HUES6 (cell line): ENCODE measurements around the gene CUX1.

Experiments used
- H3K27ac ChIP-seq: 2 replicates; pipeline ENCODE4 v1.7.0; 2013; ENCODE audit warnings: low read depth, mild to moderate bottlenecking, low read length, inconsistent platforms
- H3K27me3 ChIP-seq: 2 replicates; pipeline ENCODE4 v1.6.1; 2013; ENCODE audit warnings: low read length; ENCODE audit not compliant: control insufficient read depth, insufficient read depth
- H3K36me3 ChIP-seq: 2 replicates; pipeline ENCODE4 v1.6.1; 2013; ENCODE audit warnings: low read length; ENCODE audit not compliant: control insufficient read depth, insufficient read depth
- H3K4me1 ChIP-seq: 2 replicates; pipeline ENCODE4 v1.6.1; 2013; ENCODE audit warnings: low read length; ENCODE audit not compliant: control insufficient read depth, insufficient read depth
- H3K4me3 ChIP-seq: 2 replicates; pipeline ENCODE4 v1.5.1; 2013; ENCODE audit warnings: low read depth, low read length
- H3K9ac ChIP-seq: one replicate; pipeline ENCODE4 v1.6.1; 2013; ENCODE audit warnings: mild to moderate bottlenecking, low read length
- H3K9me3 ChIP-seq: 2 replicates; pipeline ENCODE4 v1.6.1; 2013; ENCODE audit warnings: low read depth, low read length; ENCODE audit not compliant: control insufficient read depth, insufficient read depth

The CUX1 gene

DNA sequence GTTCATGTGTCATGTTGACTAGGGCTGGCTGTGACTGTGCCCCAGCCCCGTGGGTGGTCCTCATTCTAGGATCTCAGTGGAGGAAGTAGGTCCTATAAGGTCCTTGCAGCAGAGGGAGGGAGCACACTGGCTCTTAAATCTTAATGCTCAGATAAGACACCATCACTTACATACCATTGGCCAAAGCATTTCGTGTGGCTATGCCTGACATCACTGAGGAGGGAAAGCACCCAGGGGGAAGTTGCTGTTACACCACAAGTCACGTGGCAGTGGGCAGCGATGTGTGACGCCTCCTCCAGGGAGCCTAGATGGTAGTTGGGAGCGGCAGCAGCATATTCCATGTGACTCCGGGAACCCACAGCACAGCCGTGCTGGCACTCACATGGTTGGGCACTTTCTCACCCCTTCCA, 244.6 kb downstream of the CUX1 start:
- H3K9ac ChIP-seq: no peak overlapping the region
- H3K27ac ChIP-seq: no peak overlapping the region
- no peak overlapping the region for H3K4me3 ChIP-seq
- no peaks in the 10 kb centered on the region for H3K27me3 ChIP-seq
- H3K36me3 ChIP-seq: no peaks in the 10 kb centered on the region
- no peaks in the 10 kb centered on the region for H3K9me3 ChIP-seq
- peaks cover 26% of the 10 kb centered on the region for H3K4me1 ChIP-seq

DNA sequence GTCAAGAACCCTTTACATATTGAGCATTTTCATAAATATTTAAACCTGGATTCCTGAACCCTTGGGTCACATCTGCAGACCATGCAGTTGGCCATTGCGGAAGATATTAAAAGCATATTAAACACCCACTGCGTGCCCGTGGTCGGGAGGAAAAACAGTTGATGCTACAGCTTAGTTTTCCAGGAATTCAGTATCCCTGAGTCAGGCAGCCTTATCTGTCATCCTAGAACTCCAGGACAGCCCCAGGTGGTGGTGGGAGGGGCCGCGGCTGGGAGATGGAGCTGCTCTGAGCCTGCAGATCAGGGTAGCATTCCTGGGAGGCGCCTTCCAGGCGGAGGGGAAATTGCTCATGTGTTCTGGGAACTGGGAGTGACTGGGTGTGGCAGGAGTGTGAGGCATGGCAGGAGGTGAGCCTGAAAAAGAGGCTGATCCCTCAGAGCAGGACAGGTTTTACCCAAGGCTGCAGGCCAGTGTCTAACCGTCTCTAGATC, 246.3 kb downstream of the CUX1 start:
- Histone ChIP-seq H3K4me3 (peak overlapping the region; percentile 3; the same call in 1 of the 2 replicates), H3K36me3 (no peaks in the 10 kb centered on the region), H3K9ac (peak overlapping the region; percentile 65), H3K9me3 (no peaks in the 10 kb centered on the region), H3K27ac (peak overlapping the region; percentile 13; the same call in 1 of the 2 replicates), H3K4me1 (peaks cover 26% of the 10 kb centered on the region), H3K27me3 (no peaks in the 10 kb centered on the region)

DNA sequence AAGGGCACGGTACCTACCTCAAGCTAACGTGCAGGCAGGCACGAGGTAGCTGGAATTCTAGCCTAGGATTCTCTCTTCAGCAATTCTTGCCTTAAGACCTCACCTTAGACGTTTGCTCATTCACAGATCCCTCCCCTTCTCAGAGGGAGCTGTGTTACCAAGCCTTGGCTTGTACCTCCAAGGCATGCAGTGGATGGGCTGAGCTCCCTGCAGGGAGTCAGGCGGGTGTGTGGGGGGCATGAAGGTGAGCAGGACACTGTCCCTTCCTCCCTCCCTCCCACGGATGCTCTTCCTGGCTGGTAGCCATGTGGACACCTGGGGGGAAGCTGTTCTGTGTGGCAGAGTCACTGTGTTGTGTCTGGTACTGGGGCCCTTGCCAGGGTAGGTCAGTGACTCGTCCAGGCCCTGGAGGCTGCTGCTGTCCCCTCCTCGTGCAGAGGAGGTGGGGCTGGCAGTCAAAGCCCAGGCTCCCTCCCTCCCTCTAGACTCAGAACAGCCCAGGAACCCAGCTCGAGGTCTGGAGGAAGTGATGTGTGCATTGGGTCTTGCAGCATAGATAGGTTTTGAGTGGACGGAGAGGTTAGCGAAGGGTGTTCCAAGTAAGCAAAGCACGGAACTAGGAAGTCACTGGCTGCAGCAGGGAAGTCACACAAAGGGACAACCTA, 247.1 kb downstream of the CUX1 start:
- no peaks in the 10 kb centered on the region for H3K9me3 ChIP-seq
- peaks cover 26% of the 10 kb centered on the region for H3K4me1 ChIP-seq
- peak overlapping the region; percentile 3; the same call in 1 of the 2 replicates for H3K4me3 ChIP-seq
- no peaks in the 10 kb centered on the region for H3K36me3 ChIP-seq
- H3K9ac ChIP-seq: peak overlapping the region; percentile 65
- no peaks in the 10 kb centered on the region for H3K27me3 ChIP-seq
- H3K27ac ChIP-seq: peak overlapping the region; percentile 13; the same call in 1 of the 2 replicates

- Histone ChIP-seq H3K36me3 (peaks cover 4% of the 10 kb centered on the region; the same call in 1 of the 2 replicates), H3K9me3 (no peaks in the 10 kb centered on the region), H3K9ac (no peak overlapping the region), H3K4me3 (no peak overlapping the region), H3K27me3 (no peaks in the 10 kb centered on the region), H3K4me1 (peaks cover 34% of the 10 kb centered on the region), H3K27ac (no peak overlapping the region)
These were observed 247.8 kb downstream of the CUX1 start for GRCh38 chr7:102065226-102065625.

DNA sequence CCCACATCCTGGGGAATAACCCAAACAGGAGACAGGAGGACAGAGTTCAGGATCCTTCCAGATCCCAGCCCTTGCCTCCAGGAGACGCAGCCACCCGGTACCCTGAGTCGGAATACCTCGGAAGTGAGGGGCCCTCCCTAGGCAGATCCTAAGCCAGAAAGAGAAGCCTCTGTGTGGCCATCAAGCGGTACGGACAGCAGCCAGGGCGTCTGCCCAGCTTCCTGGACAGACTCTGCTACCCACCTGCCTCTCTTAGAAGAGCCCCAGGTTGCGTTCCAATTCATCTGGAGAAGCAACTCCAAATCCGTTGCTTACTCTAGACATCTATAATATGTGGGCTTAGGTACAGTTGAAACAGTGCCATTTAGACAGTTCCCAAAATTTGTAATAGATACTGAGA, 249.1 kb downstream of the CUX1 start:
- no peak overlapping the region for H3K9ac ChIP-seq
- no peak overlapping the region for H3K27ac ChIP-seq
- H3K4me1 ChIP-seq: peaks cover 36% of the 10 kb centered on the region
- H3K9me3 ChIP-seq: peaks cover 2% of the 10 kb centered on the region; the same call in 1 of the 2 replicates
- H3K4me3 ChIP-seq: no peak overlapping the region
- H3K27me3 ChIP-seq: no peaks in the 10 kb centered on the region
- peaks cover 15% of the 10 kb centered on the region for H3K36me3 ChIP-seq

DNA sequence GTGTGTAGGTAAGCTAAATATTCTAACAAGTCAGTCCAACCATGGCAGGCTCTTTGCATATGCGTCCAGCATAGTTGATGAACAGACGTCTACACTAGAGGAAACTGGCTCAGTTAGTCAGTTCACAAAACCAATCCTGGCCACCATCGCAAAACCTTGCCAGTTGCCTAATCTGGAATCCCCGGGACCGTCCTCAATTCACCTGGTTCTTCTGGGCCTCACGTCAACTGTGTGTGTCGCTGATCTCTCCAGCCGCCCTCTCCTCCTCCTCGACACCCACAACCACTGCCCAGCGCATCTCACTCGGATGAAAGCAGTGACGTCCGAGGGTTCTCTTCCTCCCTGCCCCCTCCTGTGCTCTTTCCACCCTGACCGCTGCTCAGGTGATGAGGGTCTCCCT, 251.4 kb downstream of the CUX1 start:
- Histone ChIP-seq H3K4me1 (peaks cover 27% of the 10 kb centered on the region), H3K9ac (no peak overlapping the region), H3K27ac (no peak overlapping the region), H3K4me3 (no peak overlapping the region), H3K36me3 (peaks cover 24% of the 10 kb centered on the region), H3K9me3 (peaks cover 7% of the 10 kb centered on the region), H3K27me3 (no peaks in the 10 kb centered on the region)

DNA sequence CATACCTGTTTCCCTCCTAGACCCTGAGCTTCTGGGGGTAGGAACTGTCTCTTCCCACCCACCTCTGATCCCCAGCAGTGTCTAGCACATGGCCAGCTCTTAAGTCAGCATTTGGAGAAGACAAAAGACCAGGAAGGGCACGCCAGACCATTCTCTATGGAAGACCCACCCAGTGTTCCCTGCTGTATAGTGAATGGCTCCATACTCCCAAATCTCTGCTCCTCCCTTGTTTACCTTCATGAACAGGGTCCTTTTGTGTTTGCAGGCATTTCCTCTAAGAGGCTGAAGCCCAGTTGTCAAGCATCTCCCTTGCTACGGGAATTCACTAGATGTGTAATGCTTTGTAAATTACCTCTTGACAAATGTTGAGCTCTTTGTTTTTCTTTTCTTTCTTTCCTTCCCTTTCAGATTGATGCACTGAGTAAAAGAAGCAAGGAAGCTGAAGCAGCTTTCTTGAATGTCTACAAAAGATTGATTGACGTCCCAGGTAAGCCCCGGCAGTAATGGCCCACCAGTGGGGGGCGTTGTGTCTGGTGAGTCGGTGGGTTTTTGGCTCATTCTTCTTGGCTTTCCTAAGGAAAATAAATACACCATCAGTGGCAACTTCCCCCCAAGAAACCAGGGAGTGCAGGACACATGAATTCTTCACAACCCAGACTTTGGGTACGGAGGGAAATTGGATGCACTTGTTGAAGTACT, 252.7 kb downstream of the CUX1 start:
- Histone ChIP-seq H3K9ac (no peak overlapping the region), H3K4me1 (peaks cover 15% of the 10 kb centered on the region; the same call in 1 of the 2 replicates), H3K36me3 (peaks cover 33% of the 10 kb centered on the region)

GRCh38 chr7:102072003-102072402, 254.6 kb downstream of the CUX1 start:
- Histone ChIP-seq H3K4me1 (peaks cover 16% of the 10 kb centered on the region), H3K9me3 (peaks cover 7% of the 10 kb centered on the region), H3K27ac (no peak overlapping the region), H3K27me3 (no peaks in the 10 kb centered on the region), H3K9ac (no peak overlapping the region), H3K36me3 (peaks cover 34% of the 10 kb centered on the region), H3K4me3 (no peak overlapping the region)

More for the DNA sequence above, 252.7 kb downstream of the CUX1 start:
- Histone ChIP-seq H3K27me3 (no peaks in the 10 kb centered on the region), H3K4me3 (no peak overlapping the region), H3K27ac (no peak overlapping the region), H3K9me3 (peaks cover 7% of the 10 kb centered on the region)

DNA sequence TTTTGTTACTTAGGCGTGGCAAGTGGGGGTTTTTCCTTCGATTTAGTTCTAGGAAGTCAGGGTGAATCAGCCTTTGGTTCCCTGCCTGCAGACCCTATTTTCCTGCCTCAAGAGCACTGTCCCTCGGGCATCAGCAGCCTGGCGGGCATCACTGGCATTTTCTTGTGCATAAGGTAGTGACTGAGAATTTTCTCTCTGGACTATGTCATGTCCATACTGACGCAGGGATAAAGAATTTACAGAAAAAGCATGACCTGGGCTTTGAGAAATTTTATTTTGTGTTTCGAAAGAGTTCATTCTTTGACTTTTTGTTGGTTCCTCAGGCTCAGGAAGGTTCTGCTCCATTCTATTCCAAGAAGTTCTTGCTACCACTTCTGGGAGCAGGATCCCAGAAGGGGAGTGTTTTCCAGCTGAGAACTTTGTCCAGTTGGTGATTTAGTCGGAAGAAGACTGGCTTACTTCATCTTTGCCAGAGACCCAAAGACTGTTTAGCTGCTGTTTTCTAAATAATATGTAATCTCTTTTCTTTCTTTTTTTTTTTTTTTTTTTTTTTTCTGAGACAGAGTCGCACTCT, 255.3 kb downstream of the CUX1 start:
- H3K4me1 ChIP-seq: peaks cover 19% of the 10 kb centered on the region
- peaks cover 7% of the 10 kb centered on the region for H3K9me3 ChIP-seq
- H3K36me3 ChIP-seq: peaks cover 34% of the 10 kb centered on the region
- H3K27ac ChIP-seq: no peak overlapping the region
- no peaks in the 10 kb centered on the region for H3K27me3 ChIP-seq
- no peak overlapping the region for H3K4me3 ChIP-seq
- H3K9ac ChIP-seq: no peak overlapping the region

DNA sequence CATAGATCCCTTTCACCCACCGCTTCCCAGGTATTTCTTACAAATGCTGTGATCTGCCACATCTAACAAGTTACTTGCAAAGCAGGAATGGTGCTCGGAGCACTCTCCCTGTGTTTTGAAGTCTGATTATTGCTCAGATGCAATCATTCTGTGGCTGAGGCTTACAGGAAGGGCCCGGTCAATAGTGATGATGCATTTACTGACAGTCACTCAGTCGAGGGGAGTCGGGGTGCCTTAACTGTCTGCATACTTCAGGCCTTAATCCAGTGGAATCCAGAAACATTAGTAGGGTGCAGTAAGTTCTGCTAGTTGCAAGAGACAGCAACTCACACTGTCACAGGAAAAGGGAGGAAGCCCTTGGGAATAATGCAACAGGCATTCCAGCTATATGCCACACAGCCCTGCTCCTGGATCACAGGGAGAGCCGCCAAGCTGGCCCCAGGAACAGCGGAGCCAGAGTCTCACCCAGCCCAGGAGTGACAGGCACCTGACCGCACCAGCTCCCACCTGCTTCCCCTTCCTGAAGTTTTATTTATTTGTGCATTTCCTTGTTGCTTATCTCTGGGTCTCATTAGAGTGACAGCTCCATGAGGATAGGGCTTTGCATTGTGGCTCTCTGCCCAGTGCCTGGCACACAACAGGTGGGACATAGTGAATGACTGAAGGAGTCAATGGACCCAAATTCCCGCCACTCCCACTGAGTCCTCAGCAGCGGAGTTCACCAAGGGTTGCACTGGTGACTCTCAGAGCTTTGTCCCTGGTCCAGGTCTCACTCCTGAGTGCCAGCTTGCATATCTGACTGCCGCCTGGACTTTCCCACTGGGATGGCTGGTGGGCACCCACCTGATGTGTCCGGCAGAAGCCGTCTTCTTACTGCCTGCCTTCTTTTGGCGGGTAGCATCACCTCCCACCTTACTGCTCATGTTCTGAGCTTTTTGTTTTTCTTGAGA, 256.8 kb downstream of the CUX1 start:
- Histone ChIP-seq H3K4me3 (no peak overlapping the region), H3K36me3 (peaks cover 34% of the 10 kb centered on the region), H3K27ac (no peak overlapping the region), H3K9ac (peak overlapping the region; percentile 10), H3K4me1 (peaks cover 21% of the 10 kb centered on the region), H3K9me3 (peaks cover 7% of the 10 kb centered on the region), H3K27me3 (no peaks in the 10 kb centered on the region)
